GM12874 (cell line): ENCODE data around the gene SLC4A11.

Source experiments
- TF ChIP-seq, protein P1 (sequence below): IDR thresholded peaks from 2 replicates; pipeline ENCODE4 v1.5.1; 2011; ENCODE audit warnings: low read depth, mild to moderate bottlenecking, control low read depth, low read length, moderate library complexity; ENCODE audit not compliant: insufficient read depth

SLC4A11 gene

GRCh38 chr20:3231889-3232588, 7.0 kb downstream of the SLC4A11 start:
- TF ChIP-seq, protein P1, sequence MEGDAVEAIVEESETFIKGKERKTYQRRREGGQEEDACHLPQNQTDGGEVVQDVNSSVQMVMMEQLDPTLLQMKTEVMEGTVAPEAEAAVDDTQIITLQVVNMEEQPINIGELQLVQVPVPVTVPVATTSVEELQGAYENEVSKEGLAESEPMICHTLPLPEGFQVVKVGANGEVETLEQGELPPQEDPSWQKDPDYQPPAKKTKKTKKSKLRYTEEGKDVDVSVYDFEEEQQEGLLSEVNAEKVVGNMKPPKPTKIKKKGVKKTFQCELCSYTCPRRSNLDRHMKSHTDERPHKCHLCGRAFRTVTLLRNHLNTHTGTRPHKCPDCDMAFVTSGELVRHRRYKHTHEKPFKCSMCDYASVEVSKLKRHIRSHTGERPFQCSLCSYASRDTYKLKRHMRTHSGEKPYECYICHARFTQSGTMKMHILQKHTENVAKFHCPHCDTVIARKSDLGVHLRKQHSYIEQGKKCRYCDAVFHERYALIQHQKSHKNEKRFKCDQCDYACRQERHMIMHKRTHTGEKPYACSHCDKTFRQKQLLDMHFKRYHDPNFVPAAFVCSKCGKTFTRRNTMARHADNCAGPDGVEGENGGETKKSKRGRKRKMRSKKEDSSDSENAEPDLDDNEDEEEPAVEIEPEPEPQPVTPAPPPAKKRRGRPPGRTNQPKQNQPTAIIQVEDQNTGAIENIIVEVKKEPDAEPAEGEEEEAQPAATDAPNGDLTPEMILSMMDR = no peak

- TF ChIP-seq, protein P1 = no peak
Measured at GRCh38 chr20:3231116-3231515, 7.9 kb downstream of the SLC4A11 start.

DNA sequence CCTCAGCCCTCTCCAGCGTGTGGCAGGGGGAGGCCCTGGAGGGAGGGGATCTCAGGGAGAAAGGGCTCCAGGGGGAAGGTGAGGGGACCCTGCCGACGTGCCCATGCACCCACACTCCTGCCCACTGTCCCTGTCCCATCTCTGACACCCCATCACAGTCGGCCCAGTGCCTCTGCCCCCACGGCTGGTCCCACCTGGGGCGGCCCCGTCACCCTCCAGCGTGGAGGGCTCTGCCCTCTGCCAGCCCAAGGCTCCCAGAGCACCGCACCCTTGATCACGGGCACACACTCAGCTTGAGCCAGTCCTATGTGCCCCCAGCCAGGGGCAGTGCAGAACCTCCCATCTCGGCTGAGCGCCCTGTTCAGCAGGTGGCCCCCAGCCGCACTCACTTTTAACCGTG, 9.2 kb downstream of the SLC4A11 start:
- TF ChIP-seq, protein P1 = no peak

DNA sequence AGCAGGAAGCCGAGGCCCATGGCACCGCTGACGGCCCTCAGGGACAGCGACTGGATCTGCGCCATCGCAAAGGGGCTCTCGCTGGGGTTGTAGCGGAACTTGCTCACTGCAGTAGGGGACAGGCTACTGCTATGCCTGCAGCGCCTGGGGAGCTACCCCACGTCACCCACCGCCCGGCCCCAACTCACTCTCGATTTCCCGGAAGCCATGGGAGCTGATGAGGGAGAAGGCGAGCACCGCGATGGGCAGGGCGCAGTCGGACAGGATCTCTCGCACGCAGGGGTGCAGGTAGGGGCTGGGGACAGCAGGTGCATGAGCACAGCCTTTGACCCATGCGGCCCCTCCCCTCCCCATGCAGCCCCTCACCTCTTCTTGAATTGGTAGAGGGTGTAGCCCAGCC, 9.8 kb downstream of the SLC4A11 start:
- TF ChIP-seq, protein P1 = no peak

- TF ChIP-seq, protein P1 = no peak
Measured at GRCh38 chr20:3228750-3229032, 10.3 kb downstream of the SLC4A11 start.

DNA sequence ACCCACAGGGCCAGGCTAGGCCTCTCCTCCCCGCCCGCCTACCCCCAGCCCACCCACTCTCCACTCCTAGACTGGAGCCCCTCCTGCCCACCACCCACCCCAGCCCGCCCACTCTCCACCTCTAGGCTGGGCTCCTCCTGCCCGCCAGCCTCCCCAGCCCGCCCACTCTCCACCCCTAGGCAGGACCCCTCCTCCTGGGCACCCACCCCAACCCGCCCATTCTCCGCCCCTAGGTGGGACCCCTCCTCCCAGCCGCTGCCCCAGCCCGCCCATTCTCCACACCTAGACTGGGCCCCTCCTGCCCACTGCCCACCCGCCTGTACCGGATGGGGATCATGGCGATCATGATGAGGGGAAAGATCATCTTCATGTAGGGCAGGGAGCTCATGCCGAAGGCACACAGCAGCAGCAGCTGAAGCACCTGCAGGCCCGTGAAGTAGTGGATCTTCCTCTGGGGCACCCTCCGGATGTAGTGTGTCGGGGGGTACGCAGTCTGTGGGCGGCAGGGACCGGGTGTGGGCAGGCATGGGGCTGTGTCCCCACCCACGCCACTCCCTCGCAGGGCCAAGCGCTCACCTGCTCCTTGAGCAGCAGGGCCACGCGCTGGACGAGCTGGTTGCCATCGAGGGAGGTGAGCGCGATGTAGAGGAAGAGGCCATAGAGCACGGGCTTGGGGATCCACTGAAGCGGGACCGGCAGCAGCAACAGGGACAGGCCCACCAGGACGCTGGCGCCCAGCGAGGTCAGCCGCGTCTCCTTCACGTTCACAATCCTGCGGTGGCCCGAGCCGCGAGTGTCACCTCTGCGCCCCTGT, 10.8 kb downstream of the SLC4A11 start:
- TF ChIP-seq, protein P1 = no peak

DNA sequence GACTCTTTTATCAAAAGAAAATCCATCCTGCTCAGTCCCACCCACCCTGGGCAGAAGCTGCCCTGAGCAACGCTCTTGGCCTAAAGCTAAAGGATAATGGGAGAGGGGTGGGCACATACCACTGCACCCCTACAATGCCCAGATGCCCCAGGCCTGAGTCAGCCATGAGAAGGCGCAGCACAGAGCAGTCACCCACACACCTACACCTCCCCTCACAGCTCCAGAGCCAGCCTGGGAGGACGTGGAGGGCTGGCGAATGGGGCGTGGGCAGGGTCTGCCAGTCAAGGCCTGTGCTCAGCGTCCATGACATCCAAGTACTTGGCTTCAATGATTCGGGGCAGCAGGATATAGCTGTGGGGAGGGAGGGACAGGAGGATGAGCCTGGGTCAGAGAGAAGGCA, 11.5 kb downstream of the SLC4A11 start:
- TF ChIP-seq, protein P1 = no peak
